Stomach (tissue), 4 donors: ENCODE results near the gene FNDC11.

ENCODE experiments used
- CTCF ChIP-seq, 7 experiments: fragments of 450-650 bp in 4 of 7; fragments of 200-600 bp in 3 of 7; sonication (generic) in 3 of 7; IDR thresholded peaks; one replicate each; pipeline ENCODE4 v1.5.1; 2016 to 2019; ENCODE audit warnings: antibody characterized with exemption in 7 of 7, control low read depth in 2 of 7, mild to moderate bottlenecking in 1 of 7
- EP300 ChIP-seq: sonication (generic); formaldehyde crosslinking; IDR thresholded peaks from one replicate; pipeline ENCODE4 v1.6.1; 2017; ENCODE audit warnings: antibody characterized with exemption
- POLR2A ChIP-seq, 4 donors: fragments of 450-650 bp; IDR thresholded peaks; one replicate each; pipeline ENCODE4 v1.6.1; 2016; ENCODE audit warnings: antibody characterized with exemption in 4 of 4, control low read depth in 2 of 4, mild to moderate bottlenecking in 1 of 4, moderate library complexity in 1 of 4
- POLR2AphosphoS5 ChIP-seq, 3 donors: sonication (generic); formaldehyde crosslinking; IDR thresholded peaks; one replicate each; pipeline ENCODE4 v1.6.1; 2016; ENCODE audit warnings: antibody characterized with exemption in 3 of 3

GRCh38 chr20:63539441-63540370 lies 14.3 kb upstream of the FNDC11 start:
- TF ChIP-seq CTCF (IDR thresholded peaks at IDR 0.05), result no peak
- no peak for TF ChIP-seq EP300
- no peak for TF ChIP-seq POLR2A (IDR thresholded peaks at IDR 0.05)
- TF ChIP-seq POLR2AphosphoS5 (IDR thresholded peaks at IDR 0.05), result no peak
